ENCODE results near the gene SNX30.

DNA sequence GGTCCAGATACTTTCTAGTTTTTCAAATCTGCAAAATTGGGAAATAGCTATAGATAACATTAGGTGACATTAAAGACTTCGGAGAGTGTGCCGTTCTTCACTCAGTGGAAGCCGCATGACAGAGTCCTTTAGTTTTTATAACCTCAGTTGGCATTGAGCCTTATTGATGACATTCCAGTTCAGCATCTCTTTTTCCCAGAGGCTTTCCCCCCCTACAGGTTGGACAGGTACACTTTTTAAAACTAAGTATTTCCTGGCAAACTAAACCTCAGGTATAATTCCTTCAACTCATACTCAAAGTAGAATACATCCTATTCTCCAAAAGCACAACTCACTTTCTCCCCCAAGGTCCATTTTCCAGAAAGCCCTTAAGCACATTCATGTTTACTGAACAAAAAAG, 81.4 kb downstream of the SNX30 start:
- TF ChIP-seq MYNN (tag by site-specific recombination; IDR thresholded peaks at IDR 0.05; ENCODE audit: borderline replicate concordance) (no peak), REST (tag by site-specific recombination; IDR thresholded peaks at IDR 0.05) (no peak), ZNF555 (tag by site-specific recombination; conservative IDR thresholded peaks at IDR 0.05) (no peak), ZNF514 (tag by site-specific recombination; IDR thresholded peaks at IDR 0.05) (no peak), ZSCAN30 (tag by site-specific recombination; IDR thresholded peaks at IDR 0.05) (no peak), ZNF768 (tag by site-specific recombination; IDR thresholded peaks at IDR 0.05) (no peak), ZBTB17 (tag by site-specific recombination; IDR thresholded peaks at IDR 0.05) (no peak), SCRT1 (tag by site-specific recombination; IDR thresholded peaks at IDR 0.05; ENCODE audit: borderline replicate concordance) (no peak), ZNF792 (tag by site-specific recombination; IDR thresholded peaks at IDR 0.05) (no peak), ZNF664 (tag by site-specific recombination; IDR thresholded peaks at IDR 0.05) (no peak)
- TF ChIP-seq, protein P1, sequence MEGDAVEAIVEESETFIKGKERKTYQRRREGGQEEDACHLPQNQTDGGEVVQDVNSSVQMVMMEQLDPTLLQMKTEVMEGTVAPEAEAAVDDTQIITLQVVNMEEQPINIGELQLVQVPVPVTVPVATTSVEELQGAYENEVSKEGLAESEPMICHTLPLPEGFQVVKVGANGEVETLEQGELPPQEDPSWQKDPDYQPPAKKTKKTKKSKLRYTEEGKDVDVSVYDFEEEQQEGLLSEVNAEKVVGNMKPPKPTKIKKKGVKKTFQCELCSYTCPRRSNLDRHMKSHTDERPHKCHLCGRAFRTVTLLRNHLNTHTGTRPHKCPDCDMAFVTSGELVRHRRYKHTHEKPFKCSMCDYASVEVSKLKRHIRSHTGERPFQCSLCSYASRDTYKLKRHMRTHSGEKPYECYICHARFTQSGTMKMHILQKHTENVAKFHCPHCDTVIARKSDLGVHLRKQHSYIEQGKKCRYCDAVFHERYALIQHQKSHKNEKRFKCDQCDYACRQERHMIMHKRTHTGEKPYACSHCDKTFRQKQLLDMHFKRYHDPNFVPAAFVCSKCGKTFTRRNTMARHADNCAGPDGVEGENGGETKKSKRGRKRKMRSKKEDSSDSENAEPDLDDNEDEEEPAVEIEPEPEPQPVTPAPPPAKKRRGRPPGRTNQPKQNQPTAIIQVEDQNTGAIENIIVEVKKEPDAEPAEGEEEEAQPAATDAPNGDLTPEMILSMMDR (tag by site-specific recombination; IDR thresholded peaks at IDR 0.05) = no peak
- TF ChIP-seq, protein P2, sequence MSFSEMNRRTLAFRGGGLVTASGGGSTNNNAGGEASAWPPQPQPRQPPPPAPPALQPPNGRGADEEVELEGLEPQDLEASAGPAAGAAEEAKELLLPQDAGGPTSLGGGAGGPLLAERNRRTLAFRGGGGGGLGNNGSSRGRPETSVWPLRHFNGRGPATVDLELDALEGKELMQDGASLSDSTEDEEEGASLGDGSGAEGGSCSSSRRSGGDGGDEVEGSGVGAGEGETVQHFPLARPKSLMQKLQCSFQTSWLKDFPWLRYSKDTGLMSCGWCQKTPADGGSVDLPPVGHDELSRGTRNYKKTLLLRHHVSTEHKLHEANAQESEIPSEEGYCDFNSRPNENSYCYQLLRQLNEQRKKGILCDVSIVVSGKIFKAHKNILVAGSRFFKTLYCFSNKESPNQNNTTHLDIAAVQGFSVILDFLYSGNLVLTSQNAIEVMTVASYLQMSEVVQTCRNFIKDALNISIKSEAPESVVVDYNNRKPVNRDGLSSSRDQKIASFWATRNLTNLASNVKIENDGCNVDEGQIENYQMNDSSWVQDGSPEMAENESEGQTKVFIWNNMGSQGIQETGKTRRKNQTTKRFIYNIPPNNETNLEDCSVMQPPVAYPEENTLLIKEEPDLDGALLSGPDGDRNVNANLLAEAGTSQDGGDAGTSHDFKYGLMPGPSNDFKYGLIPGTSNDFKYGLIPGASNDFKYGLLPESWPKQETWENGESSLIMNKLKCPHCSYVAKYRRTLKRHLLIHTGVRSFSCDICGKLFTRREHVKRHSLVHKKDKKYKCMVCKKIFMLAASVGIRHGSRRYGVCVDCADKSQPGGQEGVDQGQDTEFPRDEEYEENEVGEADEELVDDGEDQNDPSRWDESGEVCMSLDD (tag by site-specific recombination; IDR thresholded peaks at IDR 0.05) = no peak

Data from HEK293 (cell line).